Kidney (tissue), 14 donors: ENCODE data around the gene GM2A. TPM values are rescaled to one million over a fixed set of nuclear protein-coding genes. Genes with fewer than 3 reads are reported as not detected.
"Not testable (repeated sequence)": the region's sequence is repeated elsewhere in the genome, so short reads cannot be mapped to it uniquely, and the experiment has no call there.

Experiments
- DNase-seq, 5 donors: peaks; one replicate each; pipeline ENCODE4 v3.0.0-alpha.2; 2013 to 2020
- FAIRE-seq: peaks from 2 replicates; lab custom pipeline; 2012; peaks lifted over from hg19 to GRCh38; lab: Jason Lieb, UNC
- H3K27ac ChIP-seq, 2 donors: one replicate each; pipeline ENCODE4 v1.7.0; 2013; ENCODE audit warnings: low read depth in 2 of 2, low read length in 2 of 2, inconsistent platforms in 1 of 2
- H3K27me3 ChIP-seq: one replicate; pipeline ENCODE4 v1.7.1; 2013; ENCODE audit warnings: low read length, inconsistent platforms; ENCODE audit not compliant: control insufficient read depth, insufficient read depth
- H3K36me3 ChIP-seq, 3 donors: one replicate each; pipeline versions ENCODE4 v1.7.0 to v1.7.1; 2013; ENCODE audit warnings: low read length in 3 of 3, control low read depth in 1 of 3, inconsistent platforms in 1 of 3; ENCODE audit not compliant: insufficient read depth in 3 of 3, control insufficient read depth in 2 of 3
- H3K4me1 ChIP-seq, 3 donors: one replicate each; pipeline versions ENCODE4 v1.7.0 to v1.7.1; 2013; ENCODE audit warnings: low read length in 3 of 3, inconsistent platforms in 1 of 3, low read depth in 1 of 3; ENCODE audit not compliant: control insufficient read depth in 2 of 3, insufficient read depth in 2 of 3
- H3K4me3 ChIP-seq, 3 donors: one replicate each; pipeline versions ENCODE4 v1.7.0 to v1.8.1; 2013; ENCODE audit warnings: low read length in 3 of 3, control low read depth in 1 of 3, inconsistent platforms in 1 of 3
- H3K9ac ChIP-seq, 3 donors: one replicate each; pipeline versions ENCODE4 v1.7.0 to v1.7.1; 2013; ENCODE audit warnings: low read length in 3 of 3, control low read depth in 1 of 3, inconsistent platforms in 1 of 3
- H3K9me3 ChIP-seq, 3 donors: one replicate each; pipeline versions ENCODE4 v1.7.0 to v1.7.1; 2013; ENCODE audit warnings: low read length in 3 of 3, control low read depth in 1 of 3, inconsistent platforms in 1 of 3; ENCODE audit not compliant: control insufficient read depth in 2 of 3, insufficient read depth in 1 of 3
- CTCF ChIP-seq: IDR thresholded peaks from 3 replicates; pipeline ENCODE4 v1.5.1; 2012; ENCODE audit warnings: mild to moderate bottlenecking, moderate library complexity, borderline replicate concordance; ENCODE audit not compliant: insufficient read depth; ENCODE audit errors: extremely low read depth
- intact Hi-C: fragments of 100-400 bp; cut with DNase I; formaldehyde crosslinking; loops from one replicate; pipeline ENCODE4 v1.11.1; 2022
- polyA plus RNA-seq: library from polyadenylated mRNA; stranded (reverse); fragments of 350-450 nt; fragmentation: Illumina TruSeq; extraction: RNeasy Lipid Tissue Mini Kit (QIAGEN cat#74804); gene quantifications from one replicate; pipeline ENCODE4 v1.2.3, GENCODE V29; 2014; ENCODE audit warnings: low read depth, low replicate concordance; ENCODE audit not compliant: insufficient read depth
- total RNA-seq: library from RNA; stranded (reverse); fragmentation: NEBNext Ultra II Directional; extraction: Animal tissue kit (Norgen Biotek cat#: 25700); gene quantifications from one replicate; pipeline ENCODE4 v1.2.1, GENCODE V29; 2021
- donor health status: control.
- donor health status: control.
- donor health status: control.
- donor health status: control.
- donor health status: control.
- donor health status: DM: yes; HTN: yes; CAD: no.
- donor health status: Normal renal cell carcinoma (clear cell type).

The GM2A gene
- total and polyA plus RNA-seq, 2 donors from 2014 or later, result 13.7 to 29.8 TPM

- Histone ChIP-seq H3K4me1 (peaks cover 0 to 5% (median 0%) of the 10 kb centered on the region in 3 donors), H3K9me3 (no peaks in the 10 kb centered on the region), H3K9ac (no peak overlapping the region), H3K27ac (no peak overlapping the region), H3K36me3 (no peaks in the 10 kb centered on the region), H3K4me3 (no peak overlapping the region), H3K27me3 (no peaks in the 10 kb centered on the region)
- no peak for TF ChIP-seq CTCF
- DNase-seq (no peak), FAIRE-seq (no peak)
- intact Hi-C loops, result no loop called here
Measured at GRCh38 chr5:151233616-151234085, 19.3 kb upstream of the GM2A start.

- no peak for TF ChIP-seq CTCF
- FAIRE-seq (no peak), DNase-seq (peak in 4 of 5 donors; percentile 57 to 82 (median 67))
- no peak overlapping the region for H3K9ac ChIP-seq
- intact Hi-C loops, result no loop called here
- no peaks in the 10 kb centered on the region for H3K27me3 ChIP-seq
- no peaks in the 10 kb centered on the region for H3K9me3 ChIP-seq
- H3K36me3 ChIP-seq, result no peaks in the 10 kb centered on the region
- H3K27ac ChIP-seq, result no peak overlapping the region
- H3K4me3 ChIP-seq, result no peak overlapping the region
- H3K4me1 ChIP-seq, result peaks cover 0 to 5% (median 0%) of the 10 kb centered on the region in 3 donors
Measured at GRCh38 chr5:151234476-151235238, 18.3 kb upstream of the GM2A start.

GRCh38 chr5:151235239-151235571 is 17.8 kb upstream of the GM2A start:
- H3K27me3 ChIP-seq, H3K9me3 ChIP-seq, intact Hi-C loops, FAIRE-seq, H3K36me3 ChIP-seq, H3K4me3 ChIP-seq, H3K27ac ChIP-seq, H3K4me1 ChIP-seq, DNase-seq, H3K9ac ChIP-seq: not testable (repeated sequence)

- Histone ChIP-seq H3K4me1 (peaks cover 0 to 5% (median 0%) of the 10 kb centered on the region in 3 donors), H3K36me3 (no peaks in the 10 kb centered on the region), H3K27me3 (no peaks in the 10 kb centered on the region), H3K9ac (no peak overlapping the region), H3K9me3 (no peaks in the 10 kb centered on the region), H3K4me3 (no peak overlapping the region), H3K27ac (no peak overlapping the region)
- TF ChIP-seq CTCF, result no peak
- FAIRE-seq (no peak), DNase-seq (no peak)
- intact Hi-C loops, result no loop called here
Measured at GRCh38 chr5:151236888-151237287, 16.1 kb upstream of the GM2A start.
